AG09319 (cell line): Measurements from ENCODE around the gene LYRM4.

Experiments used
- DNase-seq: peaks from one replicate; pipeline ENCODE4 v3.0.0-alpha.2; 2010; ENCODE audit warnings: low read depth; ENCODE audit errors: extremely low read depth
- TF ChIP-seq, protein P1 (sequence below): IDR thresholded peaks from 2 replicates; pipeline ENCODE4 v1.5.1; 2011; ENCODE audit warnings: low read depth, mild to moderate bottlenecking, inconsistent platforms, low read length, moderate library complexity

The LYRM4 gene

DNA sequence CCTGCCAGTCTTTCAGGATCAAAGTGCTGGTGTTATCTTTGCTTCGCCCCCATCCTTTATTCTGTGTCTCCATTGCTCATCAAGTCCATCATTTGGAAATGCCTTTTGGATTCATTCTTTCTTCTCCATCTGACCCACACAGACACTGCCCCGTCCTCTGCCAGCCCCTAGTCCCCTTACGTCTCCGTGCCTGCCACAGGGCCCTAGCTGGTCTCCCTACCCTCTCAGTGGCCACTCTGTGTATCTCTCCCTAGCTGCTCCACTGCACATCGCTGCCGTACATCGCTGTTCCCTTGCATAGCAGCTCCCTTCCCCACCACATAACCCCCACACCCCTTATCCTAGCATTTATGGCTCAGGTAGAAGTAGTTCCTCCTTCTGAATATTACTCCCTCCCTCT, 159.9 kb downstream of the LYRM4 start:
- DNase-seq, result no peak
- TF ChIP-seq, protein P1, sequence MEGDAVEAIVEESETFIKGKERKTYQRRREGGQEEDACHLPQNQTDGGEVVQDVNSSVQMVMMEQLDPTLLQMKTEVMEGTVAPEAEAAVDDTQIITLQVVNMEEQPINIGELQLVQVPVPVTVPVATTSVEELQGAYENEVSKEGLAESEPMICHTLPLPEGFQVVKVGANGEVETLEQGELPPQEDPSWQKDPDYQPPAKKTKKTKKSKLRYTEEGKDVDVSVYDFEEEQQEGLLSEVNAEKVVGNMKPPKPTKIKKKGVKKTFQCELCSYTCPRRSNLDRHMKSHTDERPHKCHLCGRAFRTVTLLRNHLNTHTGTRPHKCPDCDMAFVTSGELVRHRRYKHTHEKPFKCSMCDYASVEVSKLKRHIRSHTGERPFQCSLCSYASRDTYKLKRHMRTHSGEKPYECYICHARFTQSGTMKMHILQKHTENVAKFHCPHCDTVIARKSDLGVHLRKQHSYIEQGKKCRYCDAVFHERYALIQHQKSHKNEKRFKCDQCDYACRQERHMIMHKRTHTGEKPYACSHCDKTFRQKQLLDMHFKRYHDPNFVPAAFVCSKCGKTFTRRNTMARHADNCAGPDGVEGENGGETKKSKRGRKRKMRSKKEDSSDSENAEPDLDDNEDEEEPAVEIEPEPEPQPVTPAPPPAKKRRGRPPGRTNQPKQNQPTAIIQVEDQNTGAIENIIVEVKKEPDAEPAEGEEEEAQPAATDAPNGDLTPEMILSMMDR, result no peak

DNA sequence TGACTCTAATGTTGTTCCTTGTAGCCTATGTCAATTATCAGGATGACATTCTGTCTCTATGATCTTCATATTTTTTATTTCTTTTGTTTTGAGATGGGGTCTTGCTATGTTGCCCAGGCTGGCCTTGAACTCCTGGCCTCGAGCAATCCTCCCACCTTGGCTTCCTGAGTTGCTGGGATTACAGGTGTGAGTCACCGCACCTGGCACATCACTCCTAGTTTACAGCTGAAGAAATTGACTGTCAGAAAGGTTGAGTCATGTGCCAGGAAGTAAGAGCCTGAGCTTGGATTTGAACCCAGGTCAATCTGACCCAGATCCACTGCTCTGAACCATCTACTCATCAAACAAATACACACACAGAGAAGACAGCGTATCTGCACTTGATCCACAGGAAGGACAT, 161.2 kb downstream of the LYRM4 start:
- TF ChIP-seq, protein P1, result no peak
- DNase-seq, result no peak

DNA sequence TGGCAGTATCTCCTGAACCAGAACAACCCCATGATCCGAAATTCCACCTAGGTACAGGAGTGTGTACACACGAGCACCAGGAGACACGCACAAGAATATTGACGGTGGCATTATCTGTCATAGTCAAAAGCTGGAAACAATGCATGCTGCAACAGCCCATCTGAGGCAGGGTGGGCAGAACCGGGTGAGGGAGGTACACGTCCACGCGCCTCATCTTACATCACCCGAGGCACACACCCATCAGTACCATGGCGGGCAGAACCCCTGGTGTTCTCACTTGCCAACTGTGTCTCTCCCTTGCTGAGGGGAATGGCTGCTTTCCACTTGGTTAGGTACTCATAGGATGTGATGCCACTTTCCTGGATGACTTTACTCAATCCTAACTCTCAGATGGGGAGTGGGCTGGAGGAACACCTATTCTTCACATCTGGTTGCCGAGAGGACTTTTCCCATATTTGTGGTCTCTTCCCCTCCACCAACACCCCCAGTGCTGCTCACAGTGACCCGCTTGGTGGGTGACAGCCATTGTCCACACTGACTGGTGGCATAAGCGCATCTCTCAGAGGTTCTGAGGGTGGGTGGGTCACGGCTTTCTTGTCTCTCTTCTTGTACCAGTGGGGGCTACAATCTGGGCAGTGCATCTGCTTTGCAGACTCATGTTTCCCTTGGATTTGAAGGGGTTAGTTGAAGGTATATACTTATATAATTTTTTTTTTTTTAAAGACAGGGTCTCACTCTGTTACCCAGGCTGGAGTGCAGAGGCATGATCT, 162.1 kb downstream of the LYRM4 start:
- TF ChIP-seq, protein P1, result no peak
- no peak for DNase-seq

DNA sequence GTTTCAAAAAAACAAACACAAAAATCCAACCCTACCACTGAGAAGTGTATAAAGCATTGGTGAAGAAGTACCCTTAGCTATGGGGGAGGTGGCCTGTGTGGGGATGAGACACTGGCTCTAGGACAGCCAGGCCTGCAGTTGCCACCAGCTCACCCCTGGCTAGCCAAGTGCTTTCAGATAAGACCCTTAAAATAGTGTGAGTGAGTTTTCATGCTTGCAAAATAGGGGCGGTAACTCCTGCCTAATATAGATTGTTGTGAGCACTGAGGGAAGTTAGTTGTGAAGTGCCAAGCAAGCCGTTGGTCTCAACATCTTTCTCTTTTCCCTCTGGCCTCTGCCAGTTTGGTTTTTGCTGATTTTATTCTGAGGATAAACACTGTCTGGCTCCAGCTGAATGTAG, 164.3 kb downstream of the LYRM4 start:
- no peak for DNase-seq
- TF ChIP-seq, protein P1, result no peak

DNA sequence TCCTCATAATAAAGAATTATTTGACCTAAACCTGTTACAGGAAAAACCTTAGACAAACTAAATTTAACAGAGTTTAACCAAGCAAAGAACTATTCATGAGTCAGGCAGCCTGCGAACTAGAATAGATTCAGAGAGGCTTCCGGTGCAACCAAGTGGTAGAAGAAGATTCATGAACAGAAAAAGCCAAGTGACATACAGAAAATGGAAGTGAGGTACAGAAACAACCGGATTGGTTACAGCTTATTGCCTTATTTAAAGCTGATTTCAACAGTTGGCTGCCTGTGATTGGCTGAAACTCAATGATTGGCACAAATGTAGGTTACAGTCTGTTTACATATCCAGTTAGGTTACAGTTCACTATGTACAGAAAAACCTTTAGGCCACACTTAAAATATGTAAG, 165.5 kb downstream of the LYRM4 start:
- DNase-seq, result no peak
- TF ChIP-seq, protein P1, result no peak

DNA sequence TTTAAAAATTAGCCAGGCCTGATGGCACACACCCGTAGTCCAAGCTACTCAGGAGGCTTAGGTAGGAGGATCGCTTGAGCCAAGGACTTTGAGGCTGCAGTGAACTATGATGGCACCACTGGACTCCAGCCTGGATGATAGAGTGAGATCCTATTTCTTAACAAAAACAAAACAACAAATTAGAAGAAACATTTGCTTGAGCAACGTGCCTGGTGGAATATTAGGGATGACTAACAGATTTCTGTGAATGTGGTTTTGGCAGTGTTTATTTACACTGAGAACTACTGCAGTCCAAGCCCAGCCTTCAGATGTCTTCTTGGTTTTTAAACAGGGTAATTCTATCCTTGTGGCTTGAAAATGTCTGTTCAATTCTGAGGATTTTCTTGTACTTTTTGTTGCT, 166.4 kb downstream of the LYRM4 start:
- TF ChIP-seq, protein P1, result no peak
- peak; percentile 86 for DNase-seq

DNA sequence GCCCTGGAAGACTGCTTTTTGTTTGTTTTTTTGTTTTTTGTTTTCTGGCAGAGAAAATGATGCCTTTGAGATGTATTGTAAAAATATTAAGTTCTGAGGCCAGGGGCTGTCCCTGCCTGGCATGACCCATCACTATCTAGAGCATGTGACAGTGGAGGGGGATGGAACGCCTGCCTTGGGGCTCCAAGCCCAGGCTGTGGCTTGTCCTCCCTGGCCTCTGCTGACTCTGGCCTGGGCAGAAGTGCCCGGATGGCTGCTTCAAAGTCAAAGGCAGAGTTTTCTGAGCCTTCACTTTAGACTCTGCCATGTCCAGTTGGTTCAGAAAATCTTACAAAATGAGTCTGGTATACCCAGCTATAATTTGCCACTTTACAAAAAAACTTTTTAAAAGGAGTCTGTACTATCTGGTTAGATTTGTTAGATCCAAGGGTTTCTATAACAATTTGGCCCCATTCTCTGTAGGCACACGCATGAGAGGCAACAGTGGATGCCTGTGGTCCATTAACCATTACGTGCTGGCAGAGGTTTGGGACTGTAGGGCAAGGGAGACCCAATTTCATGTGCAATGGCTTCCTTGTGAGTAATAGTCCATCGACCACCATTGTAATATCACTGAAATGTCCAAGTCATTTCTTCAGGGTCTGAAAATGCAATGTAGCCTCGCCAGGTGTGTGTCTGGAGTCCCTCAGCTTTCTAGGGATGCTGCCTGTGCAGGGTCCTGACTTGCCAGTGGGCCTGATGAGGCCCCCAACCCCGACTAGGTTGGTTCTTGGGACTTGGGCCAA, 167.3 kb downstream of the LYRM4 start:
- TF ChIP-seq, protein P1, result no peak
- no peak for DNase-seq
